GM12873 (cell line): ENCODE results near the gene DGCR8.

ENCODE experiments used
- TF ChIP-seq, protein P1 (sequence below): IDR thresholded peaks from 2 replicates; pipeline ENCODE4 v1.5.1; 2012; ENCODE audit warnings: low read depth, mild to moderate bottlenecking, moderate library complexity, low read length, control low read depth; ENCODE audit not compliant: insufficient read depth; ENCODE audit errors: missing control alignments

DGCR8 gene

DNA sequence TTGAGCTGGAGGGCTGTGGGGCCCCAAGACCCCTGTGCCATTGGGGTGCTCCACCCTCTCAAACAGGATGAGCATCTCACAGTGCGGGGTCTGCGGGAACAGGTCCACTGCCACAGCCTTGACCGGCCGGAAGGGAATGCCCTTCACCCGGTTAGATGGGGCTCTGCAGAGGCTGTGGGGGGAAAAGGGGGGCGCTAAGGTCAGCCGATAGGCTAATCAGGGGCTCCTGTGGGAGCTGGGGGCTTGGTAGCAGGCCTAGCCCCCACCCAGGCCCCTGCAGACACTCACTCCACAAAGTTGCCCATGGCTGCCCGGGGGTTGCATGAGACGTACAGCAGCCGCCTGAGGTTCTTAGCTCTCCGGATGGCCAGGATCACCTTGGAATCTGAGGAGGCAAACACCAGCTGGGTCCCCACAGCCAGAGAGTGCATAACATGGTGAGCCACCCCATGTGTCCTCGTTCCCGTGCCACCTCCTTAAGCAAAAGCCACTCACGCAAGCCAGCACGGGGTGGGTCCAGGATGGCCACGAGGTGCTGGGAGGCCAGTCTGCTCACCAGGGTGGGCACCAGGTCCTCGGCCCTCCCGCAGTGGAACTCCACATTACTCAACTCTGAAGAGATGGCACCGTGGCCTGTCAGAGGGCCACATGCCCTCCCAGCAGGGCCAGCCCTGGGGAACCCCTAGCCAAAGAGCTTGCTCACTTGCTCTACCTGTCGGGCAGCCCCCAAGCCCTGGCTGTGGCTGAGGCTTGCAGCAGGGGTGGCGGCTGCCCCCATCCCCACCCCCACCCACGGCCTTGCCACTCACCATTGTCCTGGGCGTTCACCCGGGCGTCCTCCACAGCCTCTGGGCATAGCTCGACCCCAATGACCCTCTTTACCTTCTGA, 32.8 kb downstream of the DGCR8 start:
- TF ChIP-seq, protein P1, sequence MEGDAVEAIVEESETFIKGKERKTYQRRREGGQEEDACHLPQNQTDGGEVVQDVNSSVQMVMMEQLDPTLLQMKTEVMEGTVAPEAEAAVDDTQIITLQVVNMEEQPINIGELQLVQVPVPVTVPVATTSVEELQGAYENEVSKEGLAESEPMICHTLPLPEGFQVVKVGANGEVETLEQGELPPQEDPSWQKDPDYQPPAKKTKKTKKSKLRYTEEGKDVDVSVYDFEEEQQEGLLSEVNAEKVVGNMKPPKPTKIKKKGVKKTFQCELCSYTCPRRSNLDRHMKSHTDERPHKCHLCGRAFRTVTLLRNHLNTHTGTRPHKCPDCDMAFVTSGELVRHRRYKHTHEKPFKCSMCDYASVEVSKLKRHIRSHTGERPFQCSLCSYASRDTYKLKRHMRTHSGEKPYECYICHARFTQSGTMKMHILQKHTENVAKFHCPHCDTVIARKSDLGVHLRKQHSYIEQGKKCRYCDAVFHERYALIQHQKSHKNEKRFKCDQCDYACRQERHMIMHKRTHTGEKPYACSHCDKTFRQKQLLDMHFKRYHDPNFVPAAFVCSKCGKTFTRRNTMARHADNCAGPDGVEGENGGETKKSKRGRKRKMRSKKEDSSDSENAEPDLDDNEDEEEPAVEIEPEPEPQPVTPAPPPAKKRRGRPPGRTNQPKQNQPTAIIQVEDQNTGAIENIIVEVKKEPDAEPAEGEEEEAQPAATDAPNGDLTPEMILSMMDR, result no peak

DNA sequence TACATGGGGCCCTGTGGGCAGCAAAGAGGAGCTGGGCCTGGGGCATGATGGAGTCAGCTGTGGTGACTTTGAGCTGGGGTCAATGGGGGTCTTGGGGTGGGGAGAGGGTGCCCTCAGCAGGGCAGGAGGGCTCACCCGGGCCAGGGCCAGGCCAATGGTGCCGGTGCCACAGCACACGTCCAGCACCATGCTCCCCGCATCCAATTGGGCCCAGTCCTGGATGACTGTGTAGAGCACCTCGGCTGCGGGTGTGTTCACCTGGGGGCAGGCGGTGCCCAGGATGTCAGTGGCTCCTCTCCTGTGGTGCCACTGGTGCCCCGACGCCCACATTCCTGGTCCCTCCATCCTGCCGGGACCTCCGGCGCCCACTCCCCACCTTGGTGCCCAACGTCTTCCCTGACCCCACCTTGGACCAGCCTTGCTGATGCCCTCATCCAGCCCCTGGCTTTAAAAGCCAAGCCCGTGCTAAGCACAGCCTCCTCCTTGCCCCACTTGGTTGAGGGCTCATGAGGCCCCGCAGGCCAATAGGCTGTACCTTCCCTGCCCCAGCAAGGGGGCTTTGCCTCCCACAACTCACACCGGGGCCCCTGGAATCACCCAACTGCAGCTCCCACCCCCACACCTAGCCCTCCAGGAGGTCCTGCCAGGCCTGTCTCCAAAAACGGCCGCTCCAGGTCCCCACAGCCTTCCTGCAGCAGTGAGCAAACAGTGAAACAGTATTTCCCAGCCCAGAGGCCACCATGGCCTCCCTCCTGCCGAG, 33.7 kb downstream of the DGCR8 start:
- TF ChIP-seq, protein P1, result no peak

DNA sequence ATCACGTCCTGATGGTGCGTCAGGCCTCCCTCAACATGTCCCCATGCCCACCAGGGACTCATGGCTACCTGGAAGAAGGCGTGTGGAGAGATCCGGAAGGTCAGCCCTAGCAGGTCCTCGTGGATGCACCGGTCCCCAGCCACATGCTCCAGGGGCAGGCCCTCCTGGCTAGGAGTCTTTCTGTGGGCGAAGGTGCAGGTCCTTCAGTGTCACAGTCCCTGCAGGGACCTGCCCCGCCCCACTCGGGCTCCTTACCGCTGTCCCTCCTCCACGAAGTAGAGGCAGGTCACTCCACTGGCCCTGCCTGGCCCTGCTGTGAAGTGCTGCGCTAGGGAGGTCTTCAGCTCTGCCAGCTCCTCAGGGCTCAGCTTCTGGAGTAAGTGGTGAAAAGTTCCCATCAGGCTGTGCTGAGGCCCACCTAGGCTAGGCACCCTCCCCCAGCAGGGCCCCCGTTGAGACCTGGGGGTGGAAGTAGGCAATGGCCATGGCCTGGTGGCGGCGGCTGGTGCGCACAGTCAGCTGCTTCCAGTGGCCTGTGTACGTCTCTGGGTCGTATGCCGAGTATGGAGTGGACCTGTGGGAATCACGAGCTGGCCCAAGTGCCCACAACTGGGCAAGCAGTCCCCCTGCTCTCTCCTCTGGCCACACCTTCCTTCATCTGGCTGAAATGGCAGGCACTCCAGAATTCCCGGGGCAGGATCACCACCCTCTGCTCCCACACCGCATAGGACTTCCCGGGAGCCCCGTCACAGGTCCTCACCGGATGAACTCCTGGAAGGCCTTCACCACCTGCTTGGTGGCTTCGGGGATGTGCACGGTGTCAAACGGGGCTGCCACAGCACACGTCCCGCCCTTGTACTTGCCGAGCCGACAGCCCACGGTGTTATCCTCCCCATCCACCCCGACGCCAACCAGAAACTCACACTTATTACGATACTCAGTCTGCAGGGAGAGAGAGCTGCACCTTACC, 34.8 kb downstream of the DGCR8 start:
- TF ChIP-seq, protein P1, result no peak

DNA sequence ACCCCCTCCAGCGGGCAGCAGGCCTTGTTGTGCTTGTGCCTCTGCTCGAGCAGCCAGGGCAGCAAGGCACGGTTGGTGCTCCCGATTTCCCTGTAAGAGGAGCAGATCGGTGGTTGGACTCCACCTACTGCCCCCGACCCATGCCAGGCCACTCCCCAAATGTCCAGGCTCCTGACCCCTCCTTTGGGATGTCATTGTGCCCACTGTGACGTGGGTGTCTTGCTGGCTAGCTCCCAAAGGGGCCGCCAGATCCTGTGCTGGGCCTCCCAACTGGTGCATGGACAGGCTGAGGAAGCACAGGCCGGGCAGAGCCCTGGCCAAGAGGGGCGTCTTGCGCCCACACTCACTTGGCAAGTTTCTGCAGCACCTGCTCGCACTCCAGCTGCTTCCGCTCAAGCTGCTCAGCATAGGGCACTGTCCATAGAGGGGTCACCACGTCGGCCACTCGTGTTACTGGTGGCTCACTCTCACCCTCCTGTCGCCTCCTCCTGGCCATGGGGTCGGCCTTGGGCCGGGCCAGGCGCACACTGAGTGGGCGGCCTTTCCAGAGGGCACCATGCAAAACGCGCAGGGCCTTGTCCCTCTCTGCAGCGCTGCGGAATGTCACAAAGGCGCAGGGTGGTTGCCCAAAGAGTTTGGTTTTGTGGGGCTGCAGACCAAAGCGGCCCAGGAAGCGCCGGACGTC, 35.8 kb downstream of the DGCR8 start, which contains the start of gene RANBP1:
TSS of gene RANBP1 (plus strand) at position 414 of the 685 bp plus-strand sequence. CDS start at position 495, 81 bp downstream.
- TF ChIP-seq, protein P1, result no peak

DNA sequence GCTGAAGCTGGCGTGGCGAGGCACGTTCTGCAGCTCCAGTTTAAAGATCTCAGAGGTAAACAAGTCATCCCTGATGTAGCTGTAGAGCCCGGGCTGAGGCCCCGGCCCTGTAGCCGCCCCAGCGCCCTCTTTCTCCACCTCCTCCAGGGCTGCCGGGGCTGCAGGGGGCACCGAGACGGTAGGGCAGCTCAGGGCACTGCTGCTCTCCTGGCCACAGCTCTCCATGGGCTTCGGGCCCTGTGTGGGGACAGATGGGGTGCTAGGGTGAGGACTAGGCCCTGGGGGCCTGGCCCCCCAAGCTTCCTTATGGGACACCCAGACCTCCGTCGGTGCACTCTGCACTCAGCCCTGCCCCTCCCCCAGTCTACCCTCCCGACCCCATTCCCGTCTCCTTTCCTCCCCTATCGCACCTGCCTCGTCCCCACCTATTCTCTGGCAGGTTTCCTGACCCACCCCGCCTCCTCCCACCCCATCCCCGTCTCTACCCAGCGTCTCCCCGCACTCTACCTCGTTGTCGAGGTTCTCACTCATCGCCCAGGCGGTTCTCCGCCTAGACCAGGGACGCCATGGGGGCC, 36.4 kb downstream of the DGCR8 start:
- TF ChIP-seq, protein P1, result no peak

DNA sequence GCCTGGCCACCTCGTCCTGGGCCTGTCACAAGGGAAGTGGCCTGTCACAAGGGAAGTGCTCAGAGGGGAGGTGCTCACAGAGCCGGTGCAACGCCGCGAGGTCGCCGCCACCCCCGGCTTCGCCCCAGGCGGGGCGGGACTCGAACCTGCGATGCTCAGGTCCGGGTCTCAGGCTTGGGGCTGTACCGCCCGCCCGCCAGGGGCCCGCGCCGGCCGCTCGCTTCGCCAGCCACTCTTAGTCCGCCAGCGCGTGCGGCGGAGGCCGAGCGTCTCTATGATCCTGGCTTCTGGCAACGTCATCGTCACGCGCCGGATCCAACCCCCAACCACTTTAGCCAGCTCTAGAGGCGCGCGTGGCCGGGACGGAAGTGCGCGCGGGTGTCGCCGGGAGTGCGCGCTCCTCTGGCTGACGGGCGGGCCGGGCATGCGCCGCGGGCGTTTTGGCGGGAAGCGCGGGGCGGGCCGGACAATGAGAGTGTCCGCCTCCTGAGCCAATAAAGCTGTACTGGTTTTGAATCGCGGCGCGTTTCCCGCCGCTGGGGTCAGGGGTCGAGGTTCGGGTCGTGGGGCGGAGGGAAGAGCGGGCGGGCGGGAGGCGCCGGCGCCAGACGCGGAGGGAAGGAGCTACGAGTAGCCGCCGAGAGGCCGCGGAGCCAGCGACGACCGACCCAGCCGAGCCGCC, 37.1 kb downstream of the DGCR8 start, which contains the start of gene TRMT2A:
TSS of gene TRMT2A (minus strand) at position 276 of the 682 bp plus-strand sequence. CDS start 320 bp downstream, outside the sequence.
- TF ChIP-seq, protein P1, result no peak
